Measurements from ENCODE around the gene SLC16A5. TPM values are rescaled to one million over a fixed set of nuclear protein-coding genes. Genes with fewer than 3 reads are reported as not detected.

Gene SLC16A5
- total RNA-seq, 1 donor from 2014 or later, result 7.1 TPM

- H3K9ac ChIP-seq (ENCODE audit: low read length), result peak overlapping the region; percentile 78
- Mint-ChIP-seq H3K4me3 (ENCODE audit: unreplicated experiment) (peak overlapping the region; percentile 91), H3K36me3 (ENCODE audit: low read depth, unreplicated experiment) (peaks cover 7% of the 10 kb centered on the region), H3K27ac (ENCODE audit: unreplicated experiment) (peak overlapping the region; percentile 66), H3K9me3 (ENCODE audit: unreplicated experiment) (peaks cover 2% of the 10 kb centered on the region), H3K27me3 (ENCODE audit: low read depth, unreplicated experiment) (peaks cover 7% of the 10 kb centered on the region), H3K4me1 (ENCODE audit: low read depth, unreplicated experiment) (peaks cover 9% of the 10 kb centered on the region)
- FAIRE-seq (no peak), DNase-seq (ENCODE audit: low read depth) (no peak)
- H3K9me3 ChIP-seq (ENCODE audit: insufficient read depth, low read depth, low read length), result no peaks in the 10 kb centered on the region
- H3K4me3 ChIP-seq (ENCODE audit: insufficient read depth, low read depth, low read length), result peak overlapping the region; percentile 74
- peak overlapping the region; percentile 94 for H2AFZ ChIP-seq (ENCODE audit: low read depth, low read length)
- H3K36me3 ChIP-seq (ENCODE audit: insufficient read depth, low read length), result no peaks in the 10 kb centered on the region
- peaks cover 26% of the 10 kb centered on the region for H3K4me1 ChIP-seq (ENCODE audit: insufficient read depth, low read length)
- TF ChIP-seq CTCF (IDR thresholded peaks at IDR 0.05; ENCODE audit: insufficient read depth, low read depth, low read length) (no peak), EZH2 (IDR thresholded peaks at IDR 0.05; ENCODE audit: insufficient read depth, low read length) (no peak)
- H4K20me1 ChIP-seq (ENCODE audit: insufficient read depth, low read length), result peaks cover 6% of the 10 kb centered on the region
- peaks cover 7% of the 10 kb centered on the region for H3K79me2 ChIP-seq (ENCODE audit: insufficient read depth, low read length)
- no peak overlapping the region for H3K27ac ChIP-seq (ENCODE audit: low read depth, low read length)
- H3K4me2 ChIP-seq (ENCODE audit: low read length), result peak overlapping the region; percentile 94
- H3K27me3 ChIP-seq (ENCODE audit: insufficient read depth, low read length), result peaks cover 3% of the 10 kb centered on the region
These were observed 22.6 kb downstream of the SLC16A5 start for GRCh38 chr17:75110234-75110937.

- Mint-ChIP-seq H3K27ac (ENCODE audit: unreplicated experiment) (peak overlapping the region; percentile 80), H3K36me3 (ENCODE audit: low read depth, unreplicated experiment) (peaks cover 7% of the 10 kb centered on the region), H3K27me3 (ENCODE audit: low read depth, unreplicated experiment) (peaks cover 6% of the 10 kb centered on the region), H3K9me3 (ENCODE audit: unreplicated experiment) (peaks cover 2% of the 10 kb centered on the region), H3K4me1 (ENCODE audit: low read depth, unreplicated experiment) (peaks cover 9% of the 10 kb centered on the region), H3K4me3 (ENCODE audit: unreplicated experiment) (peak overlapping the region; percentile 74)
- FAIRE-seq (no peak), DNase-seq (ENCODE audit: low read depth) (no peak)
- Histone ChIP-seq H3K27me3 (ENCODE audit: insufficient read depth, low read length) (peaks cover 3% of the 10 kb centered on the region), H3K9me3 (ENCODE audit: insufficient read depth, low read depth, low read length) (no peaks in the 10 kb centered on the region), H3K9ac (ENCODE audit: low read length) (no peak overlapping the region), H3K4me3 (ENCODE audit: insufficient read depth, low read depth, low read length) (no peak overlapping the region), H3K4me2 (ENCODE audit: low read length) (no peak overlapping the region), H3K36me3 (ENCODE audit: insufficient read depth, low read length) (no peaks in the 10 kb centered on the region), H4K20me1 (ENCODE audit: insufficient read depth, low read length) (peaks cover 6% of the 10 kb centered on the region), H3K27ac (ENCODE audit: low read depth, low read length) (no peak overlapping the region), H3K79me2 (ENCODE audit: insufficient read depth, low read length) (peaks cover 7% of the 10 kb centered on the region), H3K4me1 (ENCODE audit: insufficient read depth, low read length) (peaks cover 26% of the 10 kb centered on the region), H2AFZ (ENCODE audit: low read depth, low read length) (no peak overlapping the region)
- TF ChIP-seq CTCF (IDR thresholded peaks at IDR 0.05; ENCODE audit: insufficient read depth, low read depth, low read length) (no peak), EZH2 (IDR thresholded peaks at IDR 0.05; ENCODE audit: insufficient read depth, low read length) (no peak)
These were observed 24.1 kb downstream of the SLC16A5 start for GRCh38 chr17:75111777-75112335.

Measured in astrocyte (in vitro differentiated cells and primary cell).